Measurements from ENCODE around the gene DUOXA2. TPM values are rescaled to one million over a fixed set of nuclear protein-coding genes. Genes with fewer than 3 reads are reported as not detected.

The DUOXA2 gene
- total RNA-seq, 2 experiments from 2014 or later: not detected

- Mint-ChIP-seq H3K4me1 (peaks cover 13% of the 10 kb centered on the region), H3K36me3 (ENCODE audit: low read depth) (no peaks in the 10 kb centered on the region), H3K27ac (no peak overlapping the region), H3K4me3 (no peak overlapping the region), H3K9me3 (no peaks in the 10 kb centered on the region), H3K27me3 (peaks cover 28% of the 10 kb centered on the region)
- no peak for DNase-seq
- CTCF ChIA-PET: interaction anchor here (1.6 kb wide), 1 partner anchor 20 kb away, joined by 7 read pairs; no protein-coding TSS in a partner anchor
- POLR2A ChIA-PET: no interaction called here
Observed at GRCh38 chr15:45137703-45138102, 23.6 kb downstream of the DUOXA2 start.

GRCh38 chr15:45138814-45139765 lies 25.0 kb downstream of the DUOXA2 start:
- Mint-ChIP-seq H3K9me3 (no peaks in the 10 kb centered on the region), H3K4me1 (peaks cover 13% of the 10 kb centered on the region), H3K27ac (no peak overlapping the region), H3K4me3 (no peak overlapping the region), H3K27me3 (peaks cover 19% of the 10 kb centered on the region), H3K36me3 (ENCODE audit: low read depth) (no peaks in the 10 kb centered on the region)
- CTCF ChIA-PET: interaction anchor here (1.6 kb wide), 1 partner anchor 21 kb away, joined by 7 read pairs; no protein-coding TSS in a partner anchor
- POLR2A ChIA-PET: interaction anchor here (1.1 kb wide), 1 partner anchor 8 kb away, joined by 3 read pairs; no protein-coding TSS in a partner anchor
- DNase-seq: no peak

GRCh38 chr15:45139770-45140169 lies 25.6 kb downstream of the DUOXA2 start:
- POLR2A ChIA-PET: interaction anchor here (1.1 kb wide), 1 partner anchor 9 kb away, joined by 3 read pairs; no protein-coding TSS in a partner anchor
- H3K9me3 Mint-ChIP-seq: no peaks in the 10 kb centered on the region
- CTCF ChIA-PET: no interaction called here
- no peak overlapping the region for H3K27ac Mint-ChIP-seq
- H3K27me3 Mint-ChIP-seq: peaks cover 12% of the 10 kb centered on the region
- no peaks in the 10 kb centered on the region for H3K36me3 Mint-ChIP-seq (ENCODE audit: low read depth)
- no peak for DNase-seq
- peaks cover 9% of the 10 kb centered on the region for H3K4me1 Mint-ChIP-seq
- H3K4me3 Mint-ChIP-seq: no peak overlapping the region

GRCh38 chr15:45140557-45141250 lies 26.6 kb downstream of the DUOXA2 start:
- Mint-ChIP-seq H3K27me3 (peaks cover 9% of the 10 kb centered on the region), H3K27ac (no peak overlapping the region), H3K4me1 (peaks cover 7% of the 10 kb centered on the region), H3K4me3 (no peak overlapping the region), H3K9me3 (no peaks in the 10 kb centered on the region), H3K36me3 (ENCODE audit: low read depth) (no peaks in the 10 kb centered on the region)
- no peak for DNase-seq
- POLR2A ChIA-PET: interaction anchor here (1.1 kb wide), 1 partner anchor 10 kb away, joined by 3 read pairs; no protein-coding TSS in a partner anchor
- CTCF ChIA-PET: interaction anchor here (1.4 kb wide), 1 partner anchor 23 kb away, joined by 5 read pairs; no protein-coding TSS in a partner anchor

GRCh38 chr15:45141386-45141785 lies 27.3 kb downstream of the DUOXA2 start:
- Mint-ChIP-seq H3K27ac (no peak overlapping the region), H3K4me3 (no peak overlapping the region), H3K36me3 (ENCODE audit: low read depth) (no peaks in the 10 kb centered on the region), H3K27me3 (peaks cover 5% of the 10 kb centered on the region), H3K9me3 (no peaks in the 10 kb centered on the region), H3K4me1 (peaks cover 4% of the 10 kb centered on the region)
- POLR2A ChIA-PET: interaction anchor here (1.1 kb wide), 1 partner anchor 12 kb away, joined by 3 read pairs; no protein-coding TSS in a partner anchor
- CTCF ChIA-PET: interaction anchor here (1.3 to 1.4 kb wide), 2 partner anchors 15 to 23 kb away, joined by 3 to 5 read pairs; no protein-coding TSS in a partner anchor
- DNase-seq: no peak

- Mint-ChIP-seq H3K4me1 (no peaks in the 10 kb centered on the region), H3K9me3 (no peaks in the 10 kb centered on the region), H3K27ac (no peak overlapping the region), H3K27me3 (no peaks in the 10 kb centered on the region), H3K4me3 (no peak overlapping the region), H3K36me3 (ENCODE audit: low read depth) (no peaks in the 10 kb centered on the region)
- ChIA-PET POLR2A (interaction anchor here (0.6 to 1.2 kb wide), 2 partner anchors 12 to 18 kb away, joined by 3 read pairs; no protein-coding TSS in a partner anchor), CTCF (no interaction called here)
- DNase-seq: no peak
Observed at GRCh38 chr15:45143056-45143455, 28.9 kb downstream of the DUOXA2 start.

GRCh38 chr15:45143946-45144345 lies 29.8 kb downstream of the DUOXA2 start:
- ChIA-PET POLR2A (no interaction called here), CTCF (no interaction called here)

GRCh38 chr15:45144775-45145174 lies 30.6 kb downstream of the DUOXA2 start:
- POLR2A ChIA-PET: interaction anchor here (1.1 kb wide), 1 partner anchor 17 kb away, joined by 3 read pairs; no protein-coding TSS in a partner anchor
- CTCF ChIA-PET: no interaction called here

More at GRCh38 chr15:45143946-45144345, 29.8 kb downstream of the DUOXA2 start:
- no peak overlapping the region for H3K4me3 Mint-ChIP-seq
- H3K27me3 Mint-ChIP-seq: no peaks in the 10 kb centered on the region
- no peaks in the 10 kb centered on the region for H3K4me1 Mint-ChIP-seq
- H3K36me3 Mint-ChIP-seq (ENCODE audit: low read depth): no peaks in the 10 kb centered on the region
- H3K27ac Mint-ChIP-seq: no peak overlapping the region
- no peaks in the 10 kb centered on the region for H3K9me3 Mint-ChIP-seq
- no peak for DNase-seq

GRCh38 chr15:45146405-45146804 lies 32.3 kb downstream of the DUOXA2 start:
- no peaks in the 10 kb centered on the region for H3K9me3 Mint-ChIP-seq
- CTCF ChIA-PET: interaction anchor here (0.9 to 1.6 kb wide), 4 partner anchors 16 to 28 kb away, joined by 3 to 6 read pairs (median 3); no protein-coding TSS in a partner anchor
- no peaks in the 10 kb centered on the region for H3K36me3 Mint-ChIP-seq (ENCODE audit: low read depth)
- H3K4me1 Mint-ChIP-seq: no peaks in the 10 kb centered on the region
- no peaks in the 10 kb centered on the region for H3K27me3 Mint-ChIP-seq
- H3K4me3 Mint-ChIP-seq: no peak overlapping the region
- POLR2A ChIA-PET: no interaction called here
- no peak overlapping the region for H3K27ac Mint-ChIP-seq
- no peak for DNase-seq

More at GRCh38 chr15:45144775-45145174, 30.6 kb downstream of the DUOXA2 start:
- Mint-ChIP-seq H3K36me3 (ENCODE audit: low read depth) (no peaks in the 10 kb centered on the region), H3K4me1 (no peaks in the 10 kb centered on the region), H3K4me3 (no peak overlapping the region), H3K27me3 (no peaks in the 10 kb centered on the region), H3K27ac (no peak overlapping the region), H3K9me3 (no peaks in the 10 kb centered on the region)
- no peak for DNase-seq

- no peak for DNase-seq
- ChIA-PET CTCF (no interaction called here), POLR2A (no interaction called here)
- no peaks in the 10 kb centered on the region for H3K4me1 Mint-ChIP-seq
- H3K27ac Mint-ChIP-seq: no peak overlapping the region
- H3K36me3 Mint-ChIP-seq (ENCODE audit: low read depth): peaks cover 6% of the 10 kb centered on the region
- H3K27me3 Mint-ChIP-seq: no peaks in the 10 kb centered on the region
- no peak overlapping the region for H3K4me3 Mint-ChIP-seq
- no peaks in the 10 kb centered on the region for H3K9me3 Mint-ChIP-seq
Observed at GRCh38 chr15:45147606-45148005, 33.5 kb downstream of the DUOXA2 start.

GRCh38 chr15:45148076-45149059 lies 34.2 kb downstream of the DUOXA2 start:
- no peak for DNase-seq
- Mint-ChIP-seq H3K9me3 (no peaks in the 10 kb centered on the region), H3K27ac (no peak overlapping the region), H3K27me3 (no peaks in the 10 kb centered on the region), H3K36me3 (ENCODE audit: low read depth) (peaks cover 7% of the 10 kb centered on the region), H3K4me1 (no peaks in the 10 kb centered on the region), H3K4me3 (no peak overlapping the region)
- ChIA-PET CTCF (interaction anchor here (2.0 kb wide), 1 partner anchor 30 kb away, joined by 7 read pairs; no protein-coding TSS in a partner anchor), POLR2A (no interaction called here)

- POLR2A ChIA-PET: no interaction called here
- CTCF ChIA-PET: interaction anchor here (1.1 to 2.0 kb wide), 2 partner anchors 22 to 31 kb away, joined by 3 to 7 read pairs; no protein-coding TSS in a partner anchor
- H3K27ac Mint-ChIP-seq: no peak overlapping the region
- DNase-seq: no peak
- H3K27me3 Mint-ChIP-seq: no peaks in the 10 kb centered on the region
- H3K36me3 Mint-ChIP-seq (ENCODE audit: low read depth): peaks cover 7% of the 10 kb centered on the region
- no peaks in the 10 kb centered on the region for H3K4me1 Mint-ChIP-seq
- H3K4me3 Mint-ChIP-seq: no peak overlapping the region
- no peaks in the 10 kb centered on the region for H3K9me3 Mint-ChIP-seq
Observed at GRCh38 chr15:45149060-45149459, 34.9 kb downstream of the DUOXA2 start.
